Ectodermal cell (in vitro differentiated cells): ENCODE data around the gene TK1.

ENCODE experiments used
- H3K27ac ChIP-seq: 2 replicates; pipeline ENCODE4 v1.7.0; 2013; ENCODE audit warnings: mild to moderate bottlenecking, low read depth, low read length; ENCODE audit not compliant: insufficient read depth, poor library complexity, severe bottlenecking
- H3K27me3 ChIP-seq: 2 replicates; pipeline ENCODE4 v1.7.0; 2013; ENCODE audit warnings: mild to moderate bottlenecking, low read length; ENCODE audit not compliant: insufficient read depth, control insufficient read depth, poor library complexity, severe bottlenecking
- H3K36me3 ChIP-seq: one replicate; pipeline ENCODE4 v1.7.0; 2013; ENCODE audit warnings: low read length; ENCODE audit not compliant: control insufficient read depth, insufficient read depth
- H3K4me1 ChIP-seq: one replicate; pipeline ENCODE4 v1.7.0; 2013; ENCODE audit warnings: low read length; ENCODE audit not compliant: control insufficient read depth, insufficient read depth
- H3K4me3 ChIP-seq: 2 replicates; pipeline ENCODE4 v1.7.0; 2013; ENCODE audit warnings: low read depth, low read length, control low read depth; ENCODE audit not compliant: insufficient read depth
- H3K9me3 ChIP-seq: 2 replicates; pipeline ENCODE4 v1.7.0; 2013; ENCODE audit warnings: mild to moderate bottlenecking, low read length, moderate library complexity; ENCODE audit not compliant: control insufficient read depth
- WGBS, 2 experiments: methylation state at CpG; one replicate each; pipeline ENCODE4 v1.1.7; 2013; ENCODE audit warnings: missing lambda C conversion rate in 2 of 2; 5-methylcytosine and 5-hydroxymethylcytosine counted together

The TK1 gene

GRCh38 chr17:78133179-78133951, 53.5 kb downstream of the TK1 start:
- H3K4me1 ChIP-seq = no peaks in the 10 kb centered on the region
- no peak overlapping the region for H3K27ac ChIP-seq
- H3K4me3 ChIP-seq = no peak overlapping the region
- no peaks in the 10 kb centered on the region for H3K36me3 ChIP-seq
- H3K9me3 ChIP-seq = no peaks in the 10 kb centered on the region
- WGBS, 2 experiments = 92% methylated on average over 30 of the region's 30 CpGs
- H3K27me3 ChIP-seq = peaks cover 53% of the 10 kb centered on the region

- WGBS, 2 experiments = 92 to 93% methylated on average over 9 of the region's 9 CpGs
- Histone ChIP-seq H3K27ac (no peak overlapping the region), H3K9me3 (no peaks in the 10 kb centered on the region)
Measured at GRCh38 chr17:78132767-78133178, 54.1 kb downstream of the TK1 start.

DNA sequence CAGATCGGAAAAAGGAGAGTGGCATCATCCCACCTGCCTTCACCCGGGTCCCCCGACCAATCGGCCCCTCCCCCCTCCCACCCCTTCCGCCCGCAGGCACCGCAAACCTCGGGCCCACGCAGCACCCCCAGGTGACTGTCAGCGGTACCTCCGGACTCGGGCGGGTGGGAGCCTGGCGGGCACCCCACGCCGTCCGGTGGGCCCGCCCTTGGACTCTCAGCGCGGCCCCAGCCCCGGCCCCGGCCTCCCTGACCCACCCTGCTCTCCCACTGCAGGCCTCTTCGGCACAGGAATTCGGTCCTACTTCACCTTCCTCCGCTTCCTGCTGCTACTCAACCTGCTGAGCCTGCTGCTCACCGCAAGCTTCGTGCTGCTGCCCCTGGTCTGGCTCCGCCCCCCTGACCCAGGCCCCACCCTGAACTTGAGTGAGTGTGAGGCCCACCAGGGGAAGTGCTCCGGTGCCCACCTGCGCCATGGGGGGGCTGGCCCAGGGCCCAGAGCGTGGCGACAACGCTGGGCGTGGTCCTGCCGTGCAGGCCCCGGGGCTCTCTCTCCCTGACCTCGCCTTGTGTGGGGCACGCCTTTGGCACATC, 54.7 kb downstream of the TK1 start:
- Histone ChIP-seq H3K4me1 (peaks cover 6% of the 10 kb centered on the region), H3K4me3 (no peak overlapping the region), H3K9me3 (no peaks in the 10 kb centered on the region), H3K27ac (no peak overlapping the region), H3K27me3 (peaks cover 64% of the 10 kb centered on the region), H3K36me3 (no peaks in the 10 kb centered on the region)
- WGBS, 2 experiments = 26 to 27% methylated on average over 38 of the region's 38 CpGs

More at GRCh38 chr17:78132767-78133178, 54.1 kb downstream of the TK1 start:
- Histone ChIP-seq H3K36me3 (no peaks in the 10 kb centered on the region), H3K4me3 (no peak overlapping the region), H3K27me3 (peaks cover 59% of the 10 kb centered on the region), H3K4me1 (peaks cover 2% of the 10 kb centered on the region)

GRCh38 chr17:78131172-78132083, 55.4 kb downstream of the TK1 start:
- Histone ChIP-seq H3K4me1 (peaks cover 9% of the 10 kb centered on the region), H3K9me3 (no peaks in the 10 kb centered on the region), H3K27me3 (peaks cover 64% of the 10 kb centered on the region), H3K27ac (no peak overlapping the region), H3K36me3 (no peaks in the 10 kb centered on the region), H3K4me3 (no peak overlapping the region)
- WGBS, 2 experiments = 39 to 41% methylated on average over 74 of the region's 74 CpGs

GRCh38 chr17:78130437-78131101, 56.3 kb downstream of the TK1 start, which contains the start of gene TMC8:
TMC8 (plus strand) TSS chr17:78130771; CDS start chr17:78131589, 818 bp downstream.
- Histone ChIP-seq H3K4me1 (peaks cover 9% of the 10 kb centered on the region), H3K27ac (no peak within 1 kb of the TSS), H3K27me3 (peaks cover 64% of the 10 kb centered on the region), H3K4me3 (no peak within 1 kb of the TSS), H3K9me3 (no peaks in the 10 kb centered on the region), H3K36me3 (no peaks in the 10 kb centered on the region)
- 82 to 90% methylated on average over 10 of the region's 10 CpGs for WGBS, 2 experiments

DNA sequence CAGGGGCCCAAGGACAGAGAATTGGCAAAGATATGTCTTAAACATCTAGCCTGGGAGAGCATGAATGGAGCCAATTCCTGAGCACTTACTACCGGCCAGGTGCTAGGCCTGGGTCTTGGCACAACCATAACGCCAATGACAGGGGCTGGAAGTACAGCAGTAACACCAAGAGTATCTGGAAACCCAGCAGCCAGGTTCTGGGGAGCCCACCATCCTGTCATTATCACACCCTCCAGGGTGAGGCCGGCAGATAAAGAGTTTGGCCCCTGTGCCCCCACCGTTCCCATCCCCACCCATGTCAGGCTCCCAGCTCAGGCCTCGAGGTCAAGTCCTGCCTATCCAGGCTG, 56.8 kb downstream of the TK1 start:
- H3K36me3 ChIP-seq = no peaks in the 10 kb centered on the region
- H3K27ac ChIP-seq = no peak overlapping the region
- peaks cover 64% of the 10 kb centered on the region for H3K27me3 ChIP-seq
- 78 to 86% methylated on average over 5 of the region's 5 CpGs for WGBS, 2 experiments
- H3K9me3 ChIP-seq = no peaks in the 10 kb centered on the region
- H3K4me3 ChIP-seq = no peak overlapping the region
- peaks cover 9% of the 10 kb centered on the region for H3K4me1 ChIP-seq

DNA sequence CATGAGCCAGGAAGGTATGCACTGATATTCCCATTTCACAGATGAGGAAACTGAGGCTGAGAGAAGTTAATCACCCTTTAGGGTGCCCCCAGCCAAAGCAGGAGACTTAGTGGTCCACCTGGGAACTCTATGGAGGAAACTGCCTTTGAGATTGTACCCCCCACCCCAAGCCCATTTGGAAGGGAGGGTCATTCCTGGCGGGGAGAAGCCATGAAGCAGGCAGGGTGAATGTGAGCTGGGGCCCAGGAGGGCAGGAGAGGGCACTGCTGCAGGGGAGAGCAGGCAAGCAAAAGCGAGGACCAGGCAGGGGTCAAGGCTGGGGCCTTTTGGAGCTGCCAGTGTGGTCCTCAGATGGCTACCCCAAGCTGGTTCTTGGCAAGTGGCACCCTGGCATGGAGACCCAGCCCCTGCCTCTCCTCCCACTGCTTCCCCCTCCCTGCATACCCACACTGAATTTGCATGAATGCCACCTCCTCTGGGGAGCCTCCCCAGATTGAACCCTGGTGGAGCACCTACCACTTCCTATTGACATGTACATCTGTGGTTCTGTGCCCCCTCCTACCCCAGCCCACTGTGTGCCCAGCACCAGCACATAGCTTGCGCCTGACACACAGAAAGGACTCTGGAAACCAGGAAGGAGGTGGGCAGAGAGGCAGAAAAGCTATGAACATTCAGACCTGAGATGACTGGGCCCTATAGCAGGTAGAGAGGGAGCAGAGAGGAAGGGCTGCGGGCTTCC, 57.3 kb downstream of the TK1 start:
- Histone ChIP-seq H3K9me3 (no peaks in the 10 kb centered on the region), H3K27ac (no peak overlapping the region), H3K36me3 (no peaks in the 10 kb centered on the region), H3K4me1 (peaks cover 9% of the 10 kb centered on the region), H3K27me3 (peaks cover 64% of the 10 kb centered on the region), H3K4me3 (no peak overlapping the region)
- 88 to 91% methylated on average over 4 of the region's 4 CpGs for WGBS, 2 experiments

DNA sequence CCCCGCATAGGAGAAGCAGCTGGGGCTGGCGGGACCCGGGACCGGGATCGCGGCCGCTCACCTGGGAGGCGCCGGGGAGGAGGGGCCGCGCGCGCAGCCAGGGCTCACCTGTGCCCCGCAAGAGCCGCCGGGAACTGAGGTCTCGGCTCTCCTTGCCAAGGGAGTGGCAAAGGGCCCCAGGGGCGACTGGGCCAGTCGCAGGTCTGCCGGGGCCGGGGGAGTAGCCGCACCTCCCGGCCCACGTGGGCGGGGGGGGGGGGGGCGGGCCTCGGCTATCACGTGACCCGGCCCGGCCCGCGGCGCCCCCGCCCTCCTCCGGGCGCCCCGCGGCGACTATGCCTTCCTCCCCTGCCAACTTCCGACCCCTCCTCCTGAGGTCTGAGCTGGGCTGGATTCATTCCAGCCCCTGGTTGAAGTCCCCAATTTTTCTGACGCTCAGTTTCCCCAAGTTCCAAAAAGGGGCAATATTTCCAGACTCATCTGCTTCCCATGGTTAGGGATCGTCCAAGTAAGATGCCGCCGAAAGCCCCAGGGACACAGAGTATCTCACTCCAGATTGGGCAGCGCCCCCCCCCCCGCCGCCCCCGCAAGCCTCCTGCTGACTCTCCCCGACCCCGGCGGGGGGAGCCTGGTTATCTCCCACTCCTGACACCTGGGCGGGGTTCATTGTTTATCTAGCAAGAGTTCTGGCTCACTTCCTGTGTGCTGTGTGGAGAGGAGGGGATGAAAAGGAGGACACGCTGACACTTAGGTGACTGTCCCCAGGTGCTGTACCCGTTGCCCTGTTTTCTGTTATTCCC, 58.1 kb downstream of the TK1 start, which contains the start of gene TMC6:
Gene TMC6 (minus strand): TSS at position 205 of the 800 bp plus-strand sequence. CDS start 1,923 bp downstream, outside the sequence.
- Histone ChIP-seq H3K36me3 (no peaks in the 10 kb centered on the region), H3K9me3 (no peaks in the 10 kb centered on the region), H3K4me1 (peaks cover 9% of the 10 kb centered on the region), H3K27ac (peak within 1 kb of the TSS; percentile 40), H3K4me3 (peak within 1 kb of the TSS; percentile 72), H3K27me3 (peaks cover 58% of the 10 kb centered on the region)
- 3 to 4% methylated on average over 53 to 54 of the region's 54 CpGs for WGBS, 2 experiments
